BLaER1 (cell line): ENCODE measurements around the gene NCAPD3.
"Not testable (repeated sequence)": the region's sequence is repeated elsewhere in the genome, so short reads cannot be mapped to it uniquely, and the experiment has no call there.

Source experiments
- H3K27ac ChIP-seq: shearing (Covaris generic); formaldehyde crosslinking; 2 replicates; pipeline ENCODE4 v1.8.1; 2022
- H3K27me3 ChIP-seq: shearing (Covaris generic); formaldehyde crosslinking; 2 replicates; pipeline ENCODE4 v1.8.1; 2022
- H3K36me3 ChIP-seq: shearing (Covaris generic); formaldehyde crosslinking; 2 replicates; pipeline ENCODE4 v1.8.1; 2022
- H3K4me1 ChIP-seq: shearing (Covaris generic); formaldehyde crosslinking; 2 replicates; pipeline ENCODE4 v1.8.1; 2022
- H3K4me2 ChIP-seq: shearing (Covaris generic); formaldehyde crosslinking; 2 replicates; pipeline ENCODE4 v1.8.1; 2022
- H3K4me3 ChIP-seq: shearing (Covaris generic); formaldehyde crosslinking; 2 replicates; pipeline ENCODE4 v1.8.1; 2022
- H3K9ac ChIP-seq: shearing (Covaris generic); formaldehyde crosslinking; 2 replicates; pipeline ENCODE4 v1.8.1; 2022
- H3K9me3 ChIP-seq: shearing (Covaris generic); formaldehyde crosslinking; 2 replicates; pipeline ENCODE4 v1.8.1; 2022
- H4K20me1 ChIP-seq: shearing (Covaris generic); formaldehyde crosslinking; 2 replicates; pipeline ENCODE4 v1.8.1; 2022
- Cebpa-rat ChIP-seq: shearing (Covaris generic); IDR thresholded peaks from 2 replicates; pipeline ENCODE4 v1.8.1; 2022

The NCAPD3 gene

GRCh38 chr11:134264966-134265764, 41.4 kb upstream of the NCAPD3 start:
- Histone ChIP-seq H4K20me1 (no peaks in the 10 kb centered on the region), H3K4me2 (no peak overlapping the region), H3K36me3 (peaks cover 36% of the 10 kb centered on the region), H3K27me3 (0 out of 2 replicates have a peak, but pooled peaks cover 6% of the 10 kb centered on the region), H3K9ac (no peak overlapping the region), H3K9me3 (no peaks in the 10 kb centered on the region), H3K4me1 (peaks cover 27% of the 10 kb centered on the region), H3K27ac (no peak overlapping the region), H3K4me3 (no peak overlapping the region)
- TF ChIP-seq Cebpa-rat = no peak

- Histone ChIP-seq H3K27ac (no peak overlapping the region; the same call in 1 of the 2 replicates), H3K9me3 (no peaks in the 10 kb centered on the region), H4K20me1 (no peaks in the 10 kb centered on the region), H3K36me3 (peaks cover 68% of the 10 kb centered on the region), H3K4me2 (peak overlapping the region; percentile 79; the same call in 1 of the 2 replicates), H3K9ac (no peak overlapping the region), H3K4me3 (no peak overlapping the region), H3K27me3 (no peaks in the 10 kb centered on the region), H3K4me1 (peaks cover 30% of the 10 kb centered on the region)
- TF ChIP-seq Cebpa-rat = no peak
These were observed 38.1 kb upstream of the NCAPD3 start for GRCh38 chr11:134261626-134262488.

- Histone ChIP-seq H3K4me1 (peaks cover 30% of the 10 kb centered on the region), H3K4me3 (no peak overlapping the region), H3K4me2 (peak overlapping the region; percentile 79), H3K9me3 (no peaks in the 10 kb centered on the region), H3K9ac (no peak overlapping the region), H3K36me3 (peaks cover 68% of the 10 kb centered on the region), H4K20me1 (0 out of 2 replicates have a peak, but pooled peaks cover 6% of the 10 kb centered on the region), H3K27ac (peak overlapping the region; percentile 39), H3K27me3 (no peaks in the 10 kb centered on the region)
- TF ChIP-seq Cebpa-rat = no peak
These were observed 37.2 kb upstream of the NCAPD3 start for GRCh38 chr11:134260983-134261382.

GRCh38 chr11:134260503-134260902, 36.7 kb upstream of the NCAPD3 start:
- no peak overlapping the region for H3K9ac ChIP-seq
- 0 out of 2 replicates have a peak overlapping the region, but pooled peaks have one; percentile 1 for H3K4me3 ChIP-seq
- TF ChIP-seq Cebpa-rat = no peak
- peaks cover 30% of the 10 kb centered on the region for H3K4me1 ChIP-seq
- H3K4me2 ChIP-seq = peak overlapping the region; percentile 79
- H3K27me3 ChIP-seq = no peaks in the 10 kb centered on the region
- peak overlapping the region; percentile 39 for H3K27ac ChIP-seq
- 0 out of 2 replicates have a peak, but pooled peaks cover 10% of the 10 kb centered on the region for H4K20me1 ChIP-seq
- no peaks in the 10 kb centered on the region for H3K9me3 ChIP-seq
- peaks cover 68% of the 10 kb centered on the region for H3K36me3 ChIP-seq

- no peak overlapping the region for H3K27ac ChIP-seq
- no peaks in the 10 kb centered on the region for H3K27me3 ChIP-seq
- no peak overlapping the region for H3K9ac ChIP-seq
- no peak overlapping the region for H3K4me3 ChIP-seq
- H3K4me1 ChIP-seq = peaks cover 41% of the 10 kb centered on the region
- H3K9me3 ChIP-seq = no peaks in the 10 kb centered on the region
- no peak overlapping the region for H3K4me2 ChIP-seq
- no peak for TF ChIP-seq Cebpa-rat
- 0 out of 2 replicates have a peak, but pooled peaks cover 10% of the 10 kb centered on the region for H4K20me1 ChIP-seq
- H3K36me3 ChIP-seq = peaks cover 62% of the 10 kb centered on the region
These were observed 34.8 kb upstream of the NCAPD3 start for GRCh38 chr11:134258577-134258976.

GRCh38 chr11:134257101-134257500, 33.3 kb upstream of the NCAPD3 start:
- 0 out of 2 replicates have a peak, but pooled peaks cover 10% of the 10 kb centered on the region for H4K20me1 ChIP-seq
- no peak overlapping the region for H3K4me2 ChIP-seq
- no peaks in the 10 kb centered on the region for H3K9me3 ChIP-seq
- no peak overlapping the region for H3K9ac ChIP-seq
- no peaks in the 10 kb centered on the region for H3K27me3 ChIP-seq
- H3K27ac ChIP-seq = no peak overlapping the region
- TF ChIP-seq Cebpa-rat = no peak
- H3K36me3 ChIP-seq = peaks cover 47% of the 10 kb centered on the region
- H3K4me3 ChIP-seq = no peak overlapping the region
- H3K4me1 ChIP-seq = peaks cover 44% of the 10 kb centered on the region

- H3K9ac ChIP-seq, H3K4me2 ChIP-seq, H3K27me3 ChIP-seq, H3K27ac ChIP-seq, H3K4me3 ChIP-seq, H3K9me3 ChIP-seq: not testable (repeated sequence)
- Histone ChIP-seq H4K20me1 (0 out of 2 replicates have a peak, but pooled peaks cover 10% of the 10 kb centered on the region), H3K4me1 (peaks cover 32% of the 10 kb centered on the region), H3K36me3 (peaks cover 43% of the 10 kb centered on the region)
These were observed 31.4 kb upstream of the NCAPD3 start for GRCh38 chr11:134255184-134255561.

- Histone ChIP-seq H3K4me3 (peak overlapping the region; percentile 95), H3K27me3 (no peaks in the 10 kb centered on the region), H4K20me1 (0 out of 2 replicates have a peak, but pooled peaks cover 10% of the 10 kb centered on the region), H3K4me1 (peaks cover 27% of the 10 kb centered on the region), H3K4me2 (peak overlapping the region; percentile 89), H3K9me3 (no peaks in the 10 kb centered on the region), H3K36me3 (peaks cover 43% of the 10 kb centered on the region), H3K27ac (no peak overlapping the region), H3K9ac (no peak overlapping the region)
- TF ChIP-seq Cebpa-rat = no peak
These were observed 30.8 kb upstream of the NCAPD3 start for GRCh38 chr11:134254433-134255183.

GRCh38 chr11:134253188-134253993, 29.6 kb upstream of the NCAPD3 start, which contains the start of the genes ACAD8 and THYN1:
Gene ACAD8 (plus strand): TSS chr11:134253568. CDS start chr11:134253601, 33 bp downstream.
Gene THYN1 (minus strand): TSS chr11:134253352. CDS start chr11:134252882, 470 bp downstream.
- peak within 1 kb of the TSS; percentile 95 for H3K4me3 ChIP-seq
- TF ChIP-seq Cebpa-rat = no peak
- peaks cover 43% of the 10 kb centered on the region for H3K36me3 ChIP-seq
- no peaks in the 10 kb centered on the region for H3K9me3 ChIP-seq
- peak within 1 kb of the TSS; percentile 89 for H3K4me2 ChIP-seq
- H4K20me1 ChIP-seq = 0 out of 2 replicates have a peak, but pooled peaks cover 10% of the 10 kb centered on the region
- H3K27me3 ChIP-seq = no peaks in the 10 kb centered on the region
- peak within 1 kb of the TSS; percentile 76 for H3K27ac ChIP-seq
- H3K4me1 ChIP-seq = peaks cover 24% of the 10 kb centered on the region
- peak within 1 kb of the TSS; percentile 87 for H3K9ac ChIP-seq
